Neural progenitor cell (in vitro differentiated cells): Measurements from ENCODE around the gene SNX5.

Experiments
- EZH2phosphoT487 ChIP-seq: fragments of 200-600 bp; sonication (generic); IDR thresholded peaks from 2 replicates; pipeline ENCODE4 v1.6.1; 2017; ENCODE audit warnings: antibody characterized with exemption
- TF ChIP-seq, protein P1 (sequence below): fragments of 200-600 bp; sonication (generic); IDR thresholded peaks from 2 replicates; pipeline ENCODE4 v1.5.1; 2017; ENCODE audit warnings: antibody characterized with exemption, mild to moderate bottlenecking

DNA sequence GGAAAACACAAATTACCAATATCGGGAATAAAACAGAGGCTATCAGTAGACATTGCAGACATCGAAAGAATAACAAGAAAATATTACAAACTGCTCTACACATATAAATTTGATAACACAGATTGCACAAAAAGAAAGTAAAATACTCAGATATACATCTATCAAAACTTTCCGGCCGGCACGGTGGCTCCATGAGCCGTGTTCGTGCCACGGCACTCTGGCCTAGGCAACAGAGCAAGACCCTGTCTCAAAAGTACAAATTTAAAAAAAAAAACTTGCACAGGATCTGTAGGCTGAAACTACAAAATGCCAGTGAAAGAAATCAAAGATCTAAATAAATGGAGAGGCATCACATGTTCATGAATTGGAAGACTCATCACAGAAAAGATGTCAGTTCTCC is 49.4 kb downstream of the SNX5 start:
- TF ChIP-seq, protein P1, sequence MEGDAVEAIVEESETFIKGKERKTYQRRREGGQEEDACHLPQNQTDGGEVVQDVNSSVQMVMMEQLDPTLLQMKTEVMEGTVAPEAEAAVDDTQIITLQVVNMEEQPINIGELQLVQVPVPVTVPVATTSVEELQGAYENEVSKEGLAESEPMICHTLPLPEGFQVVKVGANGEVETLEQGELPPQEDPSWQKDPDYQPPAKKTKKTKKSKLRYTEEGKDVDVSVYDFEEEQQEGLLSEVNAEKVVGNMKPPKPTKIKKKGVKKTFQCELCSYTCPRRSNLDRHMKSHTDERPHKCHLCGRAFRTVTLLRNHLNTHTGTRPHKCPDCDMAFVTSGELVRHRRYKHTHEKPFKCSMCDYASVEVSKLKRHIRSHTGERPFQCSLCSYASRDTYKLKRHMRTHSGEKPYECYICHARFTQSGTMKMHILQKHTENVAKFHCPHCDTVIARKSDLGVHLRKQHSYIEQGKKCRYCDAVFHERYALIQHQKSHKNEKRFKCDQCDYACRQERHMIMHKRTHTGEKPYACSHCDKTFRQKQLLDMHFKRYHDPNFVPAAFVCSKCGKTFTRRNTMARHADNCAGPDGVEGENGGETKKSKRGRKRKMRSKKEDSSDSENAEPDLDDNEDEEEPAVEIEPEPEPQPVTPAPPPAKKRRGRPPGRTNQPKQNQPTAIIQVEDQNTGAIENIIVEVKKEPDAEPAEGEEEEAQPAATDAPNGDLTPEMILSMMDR, result no peak
- TF ChIP-seq EZH2phosphoT487, result no peak
